ENCODE results near the gene CER1.
"Not testable (repeated sequence)": the region's sequence is repeated elsewhere in the genome, so short reads cannot be mapped to it uniquely, and the experiment has no call there.

The CER1 gene

DNA sequence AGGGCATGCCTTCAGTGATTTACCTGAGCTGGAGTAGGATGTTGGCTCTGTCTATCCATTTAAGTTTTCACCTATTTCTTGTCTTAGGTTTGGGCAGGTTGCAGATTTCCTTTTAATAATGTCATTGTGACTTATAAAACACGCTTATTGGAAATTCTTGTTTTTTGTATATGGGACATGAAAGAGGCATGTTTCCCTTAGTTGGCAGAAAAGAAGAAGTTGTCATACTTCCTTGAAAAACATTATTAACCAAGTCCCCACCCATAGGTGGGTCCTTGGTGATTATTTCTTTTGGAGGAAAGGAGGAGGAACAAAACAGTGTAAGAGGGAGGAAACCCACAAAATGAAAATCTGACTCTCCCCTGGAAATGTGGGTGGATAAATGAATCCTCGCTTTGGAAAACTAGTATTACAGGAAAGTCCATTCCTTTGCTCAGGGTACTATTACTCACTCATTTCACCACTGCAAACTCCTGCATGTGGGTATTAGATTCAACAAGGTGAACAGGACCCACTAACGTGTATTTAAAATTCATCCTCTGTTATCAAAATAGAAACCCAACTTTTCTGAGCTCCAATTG, 9.3 kb downstream of the CER1 start:
- DNase-seq = no peak

DNA sequence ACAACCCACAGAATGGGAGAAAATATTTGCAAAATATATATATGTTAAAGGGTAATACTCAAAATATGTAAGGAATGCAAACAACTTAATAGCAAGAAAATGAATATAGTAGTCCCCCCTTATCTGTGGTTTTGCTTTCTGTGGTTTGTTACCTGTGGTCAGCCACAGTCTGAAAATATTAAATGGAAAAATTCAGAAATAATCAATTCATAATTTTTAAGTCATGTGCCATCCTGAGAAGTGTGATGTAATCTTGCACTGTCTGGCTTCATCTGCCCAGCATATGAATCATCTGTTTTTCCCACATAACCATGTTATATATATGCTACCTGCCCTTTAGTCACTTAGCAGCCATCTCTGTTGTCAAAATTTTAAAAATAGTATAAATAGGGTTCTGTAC, 11.7 kb downstream of the CER1 start:
- no peak for DNase-seq

DNA sequence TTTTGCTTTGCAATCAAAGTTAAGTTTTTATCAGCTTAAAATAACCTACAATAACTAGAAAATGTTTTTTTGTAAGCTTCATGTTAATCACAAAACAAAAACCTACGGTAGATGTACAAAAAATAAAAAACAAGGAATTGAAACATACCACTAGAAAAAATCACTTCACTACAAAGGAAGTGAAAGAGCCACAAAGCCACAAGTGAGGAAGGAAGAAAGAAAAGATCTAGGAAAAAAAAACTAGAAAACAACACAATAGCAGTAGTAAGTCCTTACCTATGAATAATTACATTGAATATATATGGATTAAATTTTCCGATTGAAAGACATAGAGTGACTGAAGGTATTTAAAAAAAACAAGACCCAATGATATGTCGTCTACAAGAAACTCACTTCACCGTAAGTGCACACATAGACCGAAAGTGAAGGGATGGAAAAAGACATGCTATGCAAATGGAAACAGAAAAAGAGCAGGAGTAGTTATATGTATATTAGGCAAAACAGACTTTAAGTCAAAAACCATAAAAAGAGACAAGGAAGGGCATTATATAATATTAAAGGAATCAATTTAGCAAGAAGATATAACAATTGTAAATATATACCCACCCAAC, 15.9 kb downstream of the CER1 start:
- no peak for DNase-seq

DNA sequence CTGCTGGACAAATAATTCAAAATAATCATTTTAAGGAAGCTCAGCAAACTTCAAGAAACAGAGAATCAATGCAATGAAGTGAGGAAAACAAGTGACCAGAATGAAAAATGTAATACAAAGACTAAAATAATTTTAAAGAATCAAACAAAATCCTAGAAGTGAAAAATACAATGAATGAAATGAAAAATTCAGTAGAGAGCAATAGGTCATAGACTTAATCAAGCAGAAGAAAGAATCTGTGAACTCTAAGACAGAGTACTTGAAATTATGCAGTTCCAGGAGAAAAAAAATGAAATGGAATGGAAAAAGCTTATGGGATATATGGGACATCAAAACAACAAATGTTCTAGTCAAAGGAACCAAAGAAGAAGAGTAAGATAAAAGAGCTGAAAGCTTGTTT, 17.5 kb downstream of the CER1 start:
- DNase-seq = no peak

DNA sequence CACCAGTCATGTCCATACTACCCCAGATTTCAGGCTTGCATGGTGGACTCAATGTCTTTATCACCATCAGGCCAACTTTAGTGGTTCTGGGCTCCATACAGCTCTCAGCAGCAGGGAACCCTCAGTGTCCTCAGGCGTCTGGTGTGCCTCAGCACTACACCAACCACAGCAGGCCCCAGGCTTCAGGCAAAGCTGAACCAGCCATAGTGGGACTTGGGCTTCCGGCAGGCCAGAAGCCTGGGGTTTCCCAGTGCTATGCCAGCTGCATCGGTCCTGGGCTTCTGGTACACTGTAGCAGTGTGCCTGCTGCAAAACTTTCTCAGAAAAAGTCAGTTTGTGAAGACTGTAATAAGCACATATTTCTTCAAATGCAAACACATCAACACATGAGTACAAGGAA, 18.3 kb downstream of the CER1 start:
- DNase-seq = no peak

DNA sequence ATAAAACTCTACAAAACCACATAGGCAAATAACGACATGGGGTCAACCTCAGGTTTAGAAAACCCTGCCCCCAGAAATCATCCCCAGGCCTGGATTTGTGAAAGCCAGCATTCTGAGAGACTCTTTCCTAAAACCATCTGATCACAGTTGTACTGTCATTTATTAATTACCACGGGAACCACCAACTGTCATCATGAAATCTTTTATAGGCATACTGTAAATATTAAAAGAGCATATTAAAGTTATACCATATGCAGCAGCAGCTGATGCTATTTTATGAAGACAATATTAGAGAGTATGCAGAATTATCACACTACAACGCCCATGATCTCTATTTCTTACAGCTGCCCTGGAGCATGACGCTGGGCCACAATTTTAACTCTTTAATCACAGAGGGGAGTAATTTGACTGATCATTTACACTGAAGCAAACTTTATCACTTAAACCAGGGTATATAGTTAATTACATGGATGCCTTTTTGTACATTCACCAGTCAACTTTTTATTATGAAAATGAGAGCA, 20.3 kb downstream of the CER1 start:
- DNase-seq = no peak

DNA sequence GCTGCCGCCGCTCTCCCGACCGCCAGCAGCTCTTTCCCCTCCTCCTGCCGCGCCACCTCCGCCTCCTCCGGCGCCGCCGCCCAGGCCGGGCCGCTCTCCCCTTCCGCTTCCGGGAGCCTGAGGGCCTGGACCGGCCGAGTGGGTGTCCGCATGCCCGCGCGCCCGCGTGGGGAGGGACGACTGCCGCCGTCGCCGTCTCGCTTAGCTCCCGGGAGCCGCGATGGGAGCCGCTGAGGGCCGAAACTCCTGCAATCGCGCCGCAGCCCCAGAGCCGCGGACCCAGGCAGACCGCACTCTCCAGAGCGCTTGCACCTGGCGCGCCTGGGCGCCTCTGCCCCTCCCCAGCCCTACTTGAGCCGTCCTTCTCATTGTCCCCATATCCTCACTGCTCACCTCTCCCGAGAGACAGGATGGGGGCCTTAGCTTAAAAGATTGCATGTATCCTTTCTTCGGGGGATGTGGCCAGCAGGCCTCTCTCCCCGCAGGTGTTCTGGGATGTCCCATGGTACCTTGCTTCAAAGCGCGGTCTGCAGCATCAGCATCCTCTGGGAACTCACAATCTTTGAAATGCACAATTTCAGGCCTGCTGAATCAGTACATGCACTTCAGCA, 29.2 kb downstream of the CER1 start, which contains the start of gene ZDHHC21:
ZDHHC21 (minus strand) TSS at position 182 of the 611 bp plus-strand sequence. CDS start 19,092 bp downstream, outside the sequence.
- DNase-seq = peak; percentile 48

DNA sequence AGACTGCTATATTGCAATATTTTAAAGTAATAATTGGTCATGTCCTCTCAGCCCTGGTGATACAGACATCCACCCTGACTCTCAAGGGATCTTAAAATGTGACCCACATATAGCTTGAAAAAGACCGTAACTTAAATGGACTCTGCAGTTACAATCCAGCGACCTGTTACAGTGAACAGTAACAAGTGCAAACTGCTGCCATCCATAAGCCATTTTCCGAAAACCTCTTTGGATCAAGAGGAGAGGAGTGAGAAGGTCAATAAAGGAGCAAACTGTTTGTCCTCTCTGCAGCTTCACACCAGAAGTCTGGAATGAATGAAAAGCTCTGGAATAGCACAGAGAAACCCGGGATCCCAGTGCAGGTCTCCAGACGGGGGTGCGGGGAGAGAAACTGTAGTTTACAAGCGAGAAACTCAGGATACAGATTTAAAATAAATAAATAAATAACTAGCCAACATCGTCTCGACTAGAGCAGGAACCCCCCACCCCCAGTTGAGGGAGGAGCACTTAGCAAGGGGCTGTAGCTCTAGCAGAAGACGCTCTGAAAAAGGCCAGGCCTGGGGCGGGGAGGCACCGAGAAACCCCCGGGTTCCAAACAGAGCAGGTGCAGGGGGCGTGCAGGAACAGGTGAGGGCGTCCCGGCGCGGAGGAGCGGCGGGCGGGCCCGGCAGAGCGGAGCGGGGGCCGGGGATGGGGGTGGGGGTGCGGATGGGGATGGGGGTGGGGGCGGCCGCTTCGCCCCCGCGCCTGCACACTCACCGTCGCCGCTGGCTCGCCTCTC, 29.9 kb downstream of the CER1 start:
- DNase-seq = peak; percentile 25

DNA sequence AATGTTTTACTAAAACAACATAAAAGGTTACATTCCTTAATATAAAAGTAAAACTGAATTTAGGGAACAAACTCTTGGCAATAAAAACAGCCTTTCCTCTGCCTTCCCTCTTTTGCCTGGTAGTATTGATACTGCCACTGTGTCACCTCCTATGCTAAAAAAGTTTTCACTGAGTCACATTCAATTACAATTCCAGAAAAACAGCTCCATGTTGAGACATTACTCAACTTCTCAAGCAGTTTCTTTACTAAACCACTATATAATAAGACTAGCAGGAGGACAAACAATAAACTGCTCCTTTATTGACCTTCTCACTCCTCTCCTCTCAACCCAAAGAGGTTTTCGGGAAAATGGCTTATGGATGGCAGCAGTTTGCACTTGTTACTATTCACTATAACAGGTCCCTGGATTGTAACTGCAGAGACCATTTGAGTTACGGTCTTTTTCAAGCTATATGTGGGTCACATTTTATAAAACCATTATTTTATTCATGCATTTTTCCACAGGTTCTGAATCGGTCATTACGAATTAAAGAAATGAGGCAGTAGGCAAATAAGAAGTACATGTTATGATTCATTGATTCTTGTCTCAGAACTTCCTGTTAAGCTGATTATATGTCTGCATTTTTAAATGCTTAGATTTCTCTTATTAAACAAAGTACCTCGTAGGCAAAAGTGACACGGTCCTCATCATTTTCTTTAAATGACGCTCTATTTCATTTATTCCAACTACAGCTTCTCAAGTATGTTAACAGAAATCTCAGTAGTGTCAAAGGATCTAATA, 31.4 kb downstream of the CER1 start:
- DNase-seq = no peak

DNA sequence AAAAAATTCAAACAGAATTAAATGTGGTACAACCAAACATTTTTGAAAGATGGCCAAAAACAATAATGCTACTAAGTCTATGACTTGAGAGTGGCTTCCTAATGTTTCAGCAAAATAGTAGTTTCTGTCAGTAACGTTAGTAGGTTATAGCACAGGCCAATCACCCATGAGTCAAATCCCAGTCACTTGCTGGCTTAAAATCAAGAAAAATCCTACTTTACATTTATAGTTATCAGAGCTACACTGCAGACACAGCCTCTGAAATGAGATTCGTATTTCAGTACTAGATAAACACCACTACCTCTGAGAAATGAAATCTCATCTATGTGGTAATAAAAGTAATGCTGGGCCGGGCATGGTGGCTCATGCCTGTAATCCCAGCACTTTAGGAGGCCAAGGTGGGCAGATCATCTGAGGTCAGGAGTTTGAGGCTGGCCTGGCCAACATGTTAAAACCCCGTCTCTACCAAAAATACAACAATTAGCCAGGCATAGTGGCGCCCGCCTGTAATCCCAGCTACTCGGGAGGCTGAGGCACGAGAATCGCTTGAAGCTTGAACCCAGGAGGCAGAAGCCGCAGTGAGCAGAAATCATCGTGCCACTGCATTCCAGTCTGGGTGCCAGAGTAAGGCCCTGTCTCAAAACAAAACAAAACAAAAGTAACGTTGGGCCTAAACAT, 35.4 kb downstream of the CER1 start:
- no peak for DNase-seq

DNA sequence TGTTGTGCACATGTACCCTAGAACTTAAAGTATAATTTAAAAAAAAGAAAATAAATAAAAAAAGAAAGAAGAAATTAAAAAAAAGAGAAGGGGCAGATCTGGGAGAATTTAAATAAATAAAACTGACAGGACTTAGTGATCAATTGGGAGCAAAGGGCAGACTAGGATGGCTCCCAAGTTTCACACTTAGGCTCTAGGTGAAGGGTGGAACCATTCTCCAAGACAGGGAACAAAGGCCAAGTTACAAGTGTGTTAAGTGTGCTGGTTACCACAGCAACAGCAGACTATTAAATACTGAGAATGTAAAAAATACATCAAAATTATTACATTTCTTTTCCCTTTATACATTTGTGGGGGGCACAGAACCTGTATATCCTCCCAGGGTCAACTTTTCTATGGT, 36.4 kb downstream of the CER1 start:
- DNase-seq = no peak

DNA sequence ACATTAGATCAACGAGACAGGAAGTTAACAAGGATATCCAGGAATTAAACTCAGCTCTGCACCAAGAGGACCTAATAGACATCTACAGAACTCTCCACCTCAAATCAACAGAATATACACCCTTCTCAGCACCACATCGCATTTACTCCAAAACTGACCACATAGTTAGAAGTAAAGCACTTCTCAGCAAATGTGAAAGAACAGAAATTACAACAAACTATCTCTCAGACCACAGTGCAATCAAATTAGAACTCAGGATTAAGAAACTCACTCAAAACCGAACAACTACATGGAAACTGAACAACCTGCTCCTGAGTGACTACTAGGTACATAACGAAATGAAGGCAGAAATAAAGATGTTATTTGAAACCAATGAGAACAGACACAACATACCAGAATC, 39.9 kb downstream of the CER1 start:
- not testable (repeated sequence) for DNase-seq

DNA sequence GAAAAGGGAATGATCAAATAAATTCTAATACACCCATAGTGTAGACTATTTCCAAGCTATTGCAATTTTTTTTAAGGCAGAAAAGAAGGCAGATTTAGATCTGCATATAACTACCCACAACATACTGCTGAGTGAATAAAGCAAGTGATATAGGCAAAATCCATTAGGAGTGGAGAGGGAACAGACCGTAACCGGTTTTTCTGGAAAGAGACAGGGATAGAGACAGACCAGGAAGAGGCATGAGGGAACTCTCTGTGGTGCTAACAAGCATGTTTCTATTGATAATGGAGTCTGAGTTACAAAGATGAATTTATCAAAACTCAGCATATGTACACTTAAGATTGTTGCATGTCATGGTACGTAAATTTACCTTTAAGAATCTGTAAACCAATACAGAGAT, 43.8 kb downstream of the CER1 start:
- no peak for DNase-seq

DNA sequence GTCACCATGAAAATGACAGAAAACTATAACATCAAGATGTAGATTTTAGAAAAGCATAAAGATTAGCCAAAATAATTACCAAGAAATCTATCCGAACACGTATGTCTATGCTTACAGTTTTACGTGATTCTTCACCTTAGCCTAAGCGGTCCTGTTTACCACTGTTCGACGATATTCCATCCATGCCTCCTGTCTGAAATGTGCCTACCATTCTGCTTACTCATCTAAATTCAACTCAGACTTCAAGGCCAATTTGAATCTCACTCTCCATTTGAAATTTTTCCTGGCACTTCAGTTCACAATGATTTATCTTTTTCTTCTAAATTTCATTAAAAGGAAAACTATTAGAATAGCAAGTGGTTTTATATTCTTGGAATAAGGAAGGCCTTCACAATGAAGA, 44.7 kb downstream of the CER1 start:
- DNase-seq = no peak

DNA sequence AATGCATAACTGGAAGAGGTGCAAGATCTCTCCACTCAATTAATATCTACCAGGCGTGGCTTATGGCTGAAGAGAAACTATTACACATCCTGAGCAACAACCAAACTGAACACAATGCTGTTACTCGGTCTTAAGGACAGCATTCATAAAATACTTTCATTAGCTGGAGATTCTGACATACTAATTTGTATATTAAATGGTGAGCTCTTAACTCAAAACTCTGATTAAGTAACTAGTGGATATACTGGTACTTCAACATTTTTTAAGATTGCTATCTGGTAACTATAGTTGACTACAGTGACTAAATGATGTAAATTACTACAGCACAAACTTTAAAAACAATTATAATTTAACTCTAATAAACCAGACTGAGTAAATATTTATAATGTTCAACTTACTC, 45.1 kb downstream of the CER1 start:
- DNase-seq = no peak

DNA sequence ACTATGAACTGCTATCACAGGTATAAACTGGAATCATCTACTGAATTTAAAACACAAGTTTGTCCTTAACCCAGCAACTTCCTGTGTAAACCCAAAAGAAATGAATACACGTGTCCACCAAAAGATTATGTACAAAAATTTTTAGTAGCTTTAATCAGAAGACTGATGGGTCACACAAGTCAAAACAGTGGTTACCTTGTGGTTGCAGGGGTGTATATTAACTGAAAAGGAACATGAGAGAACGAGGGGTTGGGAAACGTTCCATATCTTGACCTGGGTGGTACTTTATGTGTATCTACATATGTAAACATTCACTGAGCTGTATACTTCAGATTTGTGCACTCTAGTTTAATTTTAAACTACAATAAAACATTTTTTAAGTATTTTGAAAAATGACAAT, 47.9 kb downstream of the CER1 start:
- no peak for DNase-seq

DNA sequence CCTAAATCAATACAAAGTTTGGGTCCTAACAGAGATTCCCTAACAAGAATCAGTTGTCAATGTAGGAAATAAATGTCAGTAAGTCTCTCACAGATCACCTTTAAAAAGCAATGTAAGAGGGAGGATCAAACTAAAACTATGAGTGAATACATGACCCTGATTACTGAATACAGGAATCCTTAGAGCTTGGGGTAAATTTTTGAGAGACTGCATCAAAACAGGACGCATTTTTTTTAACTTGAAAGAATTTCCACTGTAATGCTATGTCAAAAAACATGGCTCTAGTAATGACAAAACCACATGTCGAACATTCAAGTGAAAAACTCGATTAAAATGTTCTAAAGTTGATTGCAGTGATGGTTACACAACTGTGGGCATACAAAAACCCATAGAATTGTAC, 51.2 kb downstream of the CER1 start:
- DNase-seq = no peak

DNA sequence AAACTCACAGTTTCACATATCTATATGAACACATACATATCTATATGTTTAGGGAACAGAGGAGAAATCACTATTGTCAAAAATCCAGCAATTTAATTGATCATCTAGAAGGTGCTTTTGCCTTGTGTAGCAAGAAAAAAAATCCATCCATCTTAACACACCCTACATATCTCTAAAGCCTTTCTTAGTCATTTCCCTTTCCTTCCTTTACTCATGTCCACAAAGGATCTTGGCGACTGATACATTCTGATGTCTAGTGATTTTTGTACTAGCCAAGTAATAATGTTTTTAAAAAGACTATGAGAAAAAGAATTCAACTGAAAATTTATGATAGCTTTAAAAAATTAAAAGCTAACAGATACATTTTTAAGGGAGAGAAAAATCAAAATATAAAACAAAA, 51.8 kb downstream of the CER1 start:
- DNase-seq = no peak

Measured in CD4-positive, alpha-beta T cell treated with Interleukin-17A for 1 hour (primary cell).